Measurements from ENCODE around the gene BTG4.

DNA sequence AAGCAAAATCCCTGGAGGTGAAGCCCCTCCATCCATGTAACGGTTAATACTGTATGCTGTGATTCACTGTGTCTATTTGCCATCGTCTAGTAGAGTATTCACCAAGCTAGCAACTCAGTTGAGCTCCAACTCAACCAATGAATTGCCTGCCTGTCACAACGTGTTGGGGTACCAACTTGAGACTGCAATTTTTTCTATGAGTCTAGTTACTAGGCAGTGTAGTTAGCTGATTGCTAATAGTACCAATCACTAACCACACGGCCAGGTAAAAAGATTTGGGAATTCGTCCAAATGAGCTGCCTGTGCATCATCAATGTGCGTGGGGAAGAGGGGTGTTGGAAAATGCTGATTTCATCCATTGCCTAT lies 1.0 kb upstream of the BTG4 start:
- TF ChIP-seq, protein P1, sequence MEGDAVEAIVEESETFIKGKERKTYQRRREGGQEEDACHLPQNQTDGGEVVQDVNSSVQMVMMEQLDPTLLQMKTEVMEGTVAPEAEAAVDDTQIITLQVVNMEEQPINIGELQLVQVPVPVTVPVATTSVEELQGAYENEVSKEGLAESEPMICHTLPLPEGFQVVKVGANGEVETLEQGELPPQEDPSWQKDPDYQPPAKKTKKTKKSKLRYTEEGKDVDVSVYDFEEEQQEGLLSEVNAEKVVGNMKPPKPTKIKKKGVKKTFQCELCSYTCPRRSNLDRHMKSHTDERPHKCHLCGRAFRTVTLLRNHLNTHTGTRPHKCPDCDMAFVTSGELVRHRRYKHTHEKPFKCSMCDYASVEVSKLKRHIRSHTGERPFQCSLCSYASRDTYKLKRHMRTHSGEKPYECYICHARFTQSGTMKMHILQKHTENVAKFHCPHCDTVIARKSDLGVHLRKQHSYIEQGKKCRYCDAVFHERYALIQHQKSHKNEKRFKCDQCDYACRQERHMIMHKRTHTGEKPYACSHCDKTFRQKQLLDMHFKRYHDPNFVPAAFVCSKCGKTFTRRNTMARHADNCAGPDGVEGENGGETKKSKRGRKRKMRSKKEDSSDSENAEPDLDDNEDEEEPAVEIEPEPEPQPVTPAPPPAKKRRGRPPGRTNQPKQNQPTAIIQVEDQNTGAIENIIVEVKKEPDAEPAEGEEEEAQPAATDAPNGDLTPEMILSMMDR (IDR thresholded peaks at IDR 0.05): no peak
- no peak for TF ChIP-seq POLR2A (IDR thresholded peaks at IDR 0.05)
- TF ChIP-seq POLR2AphosphoS5 (IDR thresholded peaks at IDR 0.05): no peak

Measured in sigmoid colon (tissue), 4 donors.